Measurements from ENCODE around the gene KCNK13. TPM values are rescaled to one million over a fixed set of nuclear protein-coding genes. Genes with fewer than 3 reads are reported as not detected.

The KCNK13 gene
- total and polyA plus RNA-seq, 2 of the 13 experiments (the other 11 are each of a cell fraction or from before 2014, with no cell fraction given): 0.08 to 0.29 TPM

DNA sequence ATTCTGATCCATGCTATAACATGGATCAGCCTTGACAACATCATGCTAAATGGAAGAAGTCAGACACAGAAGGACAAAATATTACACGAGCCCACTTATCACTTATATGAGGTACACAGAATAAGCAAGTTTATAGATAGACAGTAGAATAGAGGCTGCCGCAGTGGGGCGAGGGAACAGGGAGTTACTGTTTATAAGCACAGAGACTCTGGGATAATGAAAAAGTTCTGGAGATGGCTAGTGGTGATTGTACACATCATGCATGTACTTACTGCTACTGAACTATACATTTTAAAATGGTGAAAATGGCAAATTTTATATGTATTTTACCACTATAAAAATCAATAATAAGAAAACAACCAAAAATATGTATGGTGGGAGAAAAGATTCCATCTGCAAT is 99.3 kb downstream of the KCNK13 start:
- TF ChIP-seq, protein P1, sequence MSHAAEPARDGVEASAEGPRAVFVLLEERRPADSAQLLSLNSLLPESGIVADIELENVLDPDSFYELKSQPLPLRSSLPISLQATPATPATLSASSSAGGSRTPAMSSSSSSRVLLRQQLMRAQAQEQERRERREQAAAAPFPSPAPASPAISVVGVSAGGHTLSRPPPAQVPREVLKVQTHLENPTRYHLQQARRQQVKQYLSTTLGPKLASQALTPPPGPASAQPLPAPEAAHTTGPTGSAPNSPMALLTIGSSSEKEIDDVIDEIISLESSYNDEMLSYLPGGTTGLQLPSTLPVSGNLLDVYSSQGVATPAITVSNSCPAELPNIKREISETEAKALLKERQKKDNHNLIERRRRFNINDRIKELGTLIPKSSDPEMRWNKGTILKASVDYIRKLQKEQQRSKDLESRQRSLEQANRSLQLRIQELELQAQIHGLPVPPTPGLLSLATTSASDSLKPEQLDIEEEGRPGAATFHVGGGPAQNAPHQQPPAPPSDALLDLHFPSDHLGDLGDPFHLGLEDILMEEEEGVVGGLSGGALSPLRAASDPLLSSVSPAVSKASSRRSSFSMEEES (CRISPR knock-in tag; IDR thresholded peaks at IDR 0.05): no peak
- no peak for TF ChIP-seq MLLT10 (CRISPR knock-in tag; IDR thresholded peaks at IDR 0.05)
- TF ChIP-seq, protein P2, sequence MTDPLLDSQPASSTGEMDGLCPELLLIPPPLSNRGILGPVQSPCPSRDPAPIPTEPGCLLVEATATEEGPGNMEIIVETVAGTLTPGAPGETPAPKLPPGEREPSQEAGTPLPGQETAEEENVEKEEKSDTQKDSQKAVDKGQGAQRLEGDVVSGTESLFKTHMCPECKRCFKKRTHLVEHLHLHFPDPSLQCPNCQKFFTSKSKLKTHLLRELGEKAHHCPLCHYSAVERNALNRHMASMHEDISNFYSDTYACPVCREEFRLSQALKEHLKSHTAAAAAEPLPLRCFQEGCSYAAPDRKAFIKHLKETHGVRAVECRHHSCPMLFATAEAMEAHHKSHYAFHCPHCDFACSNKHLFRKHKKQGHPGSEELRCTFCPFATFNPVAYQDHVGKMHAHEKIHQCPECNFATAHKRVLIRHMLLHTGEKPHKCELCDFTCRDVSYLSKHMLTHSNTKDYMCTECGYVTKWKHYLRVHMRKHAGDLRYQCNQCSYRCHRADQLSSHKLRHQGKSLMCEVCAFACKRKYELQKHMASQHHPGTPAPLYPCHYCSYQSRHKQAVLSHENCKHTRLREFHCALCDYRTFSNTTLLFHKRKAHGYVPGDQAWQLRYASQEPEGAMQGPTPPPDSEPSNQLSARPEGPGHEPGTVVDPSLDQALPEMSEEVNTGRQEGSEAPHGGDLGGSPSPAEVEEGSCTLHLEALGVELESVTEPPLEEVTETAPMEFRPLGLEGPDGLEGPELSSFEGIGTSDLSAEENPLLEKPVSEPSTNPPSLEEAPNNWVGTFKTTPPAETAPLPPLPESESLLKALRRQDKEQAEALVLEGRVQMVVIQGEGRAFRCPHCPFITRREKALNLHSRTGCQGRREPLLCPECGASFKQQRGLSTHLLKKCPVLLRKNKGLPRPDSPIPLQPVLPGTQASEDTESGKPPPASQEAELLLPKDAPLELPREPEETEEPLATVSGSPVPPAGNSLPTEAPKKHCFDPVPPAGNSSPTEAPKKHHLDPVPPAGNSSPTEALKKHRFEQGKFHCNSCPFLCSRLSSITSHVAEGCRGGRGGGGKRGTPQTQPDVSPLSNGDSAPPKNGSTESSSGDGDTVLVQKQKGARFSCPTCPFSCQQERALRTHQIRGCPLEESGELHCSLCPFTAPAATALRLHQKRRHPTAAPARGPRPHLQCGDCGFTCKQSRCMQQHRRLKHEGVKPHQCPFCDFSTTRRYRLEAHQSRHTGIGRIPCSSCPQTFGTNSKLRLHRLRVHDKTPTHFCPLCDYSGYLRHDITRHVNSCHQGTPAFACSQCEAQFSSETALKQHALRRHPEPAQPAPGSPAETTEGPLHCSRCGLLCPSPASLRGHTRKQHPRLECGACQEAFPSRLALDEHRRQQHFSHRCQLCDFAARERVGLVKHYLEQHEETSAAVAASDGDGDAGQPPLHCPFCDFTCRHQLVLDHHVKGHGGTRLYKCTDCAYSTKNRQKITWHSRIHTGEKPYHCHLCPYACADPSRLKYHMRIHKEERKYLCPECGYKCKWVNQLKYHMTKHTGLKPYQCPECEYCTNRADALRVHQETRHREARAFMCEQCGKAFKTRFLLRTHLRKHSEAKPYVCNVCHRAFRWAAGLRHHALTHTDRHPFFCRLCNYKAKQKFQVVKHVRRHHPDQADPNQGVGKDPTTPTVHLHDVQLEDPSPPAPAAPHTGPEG (CRISPR knock-in tag; IDR thresholded peaks at IDR 0.05): no peak
- no peak for TF ChIP-seq ATAD3A (CRISPR knock-in tag; IDR thresholded peaks at IDR 0.05)
- TF ChIP-seq, protein P3, sequence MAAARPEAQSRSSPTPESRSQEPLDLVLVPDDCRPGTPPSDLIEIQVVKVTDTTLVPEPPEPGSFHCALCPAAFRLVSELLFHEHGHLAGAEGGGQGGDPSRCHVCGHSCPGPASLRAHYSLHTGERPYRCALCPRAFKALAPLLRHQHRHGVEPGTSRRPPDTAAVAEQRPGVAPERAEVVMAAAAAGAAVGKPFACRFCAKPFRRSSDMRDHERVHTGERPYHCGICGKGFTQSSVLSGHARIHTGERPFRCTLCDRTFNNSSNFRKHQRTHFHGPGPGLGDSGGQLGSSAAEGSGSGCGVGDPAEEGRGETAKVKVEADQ (CRISPR knock-in tag; IDR thresholded peaks at IDR 0.05; ENCODE audit: borderline replicate concordance): no peak
- TF ChIP-seq, protein P4, sequence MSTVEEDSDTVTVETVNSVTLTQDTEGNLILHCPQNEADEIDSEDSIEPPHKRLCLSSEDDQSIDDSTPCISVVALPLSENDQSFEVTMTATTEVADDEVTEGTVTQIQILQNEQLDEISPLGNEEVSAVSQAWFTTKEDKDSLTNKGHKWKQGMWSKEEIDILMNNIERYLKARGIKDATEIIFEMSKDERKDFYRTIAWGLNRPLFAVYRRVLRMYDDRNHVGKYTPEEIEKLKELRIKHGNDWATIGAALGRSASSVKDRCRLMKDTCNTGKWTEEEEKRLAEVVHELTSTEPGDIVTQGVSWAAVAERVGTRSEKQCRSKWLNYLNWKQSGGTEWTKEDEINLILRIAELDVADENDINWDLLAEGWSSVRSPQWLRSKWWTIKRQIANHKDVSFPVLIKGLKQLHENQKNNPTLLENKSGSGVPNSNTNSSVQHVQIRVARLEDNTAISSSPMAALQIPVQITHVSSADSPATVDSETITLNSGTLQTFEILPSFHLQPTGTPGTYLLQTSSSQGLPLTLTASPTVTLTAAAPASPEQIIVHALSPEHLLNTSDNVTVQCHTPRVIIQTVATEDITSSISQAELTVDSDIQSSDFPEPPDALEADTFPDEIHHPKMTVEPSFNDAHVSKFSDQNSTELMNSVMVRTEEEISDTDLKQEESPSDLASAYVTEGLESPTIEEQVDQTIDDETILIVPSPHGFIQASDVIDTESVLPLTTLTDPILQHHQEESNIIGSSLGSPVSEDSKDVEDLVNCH (CRISPR knock-in tag; IDR thresholded peaks at IDR 0.05): no peak
- no peak for TF ChIP-seq REXO4 (CRISPR knock-in tag; IDR thresholded peaks at IDR 0.05; ENCODE audit: borderline replicate concordance)
- TF ChIP-seq NFKBIZ (CRISPR knock-in tag; IDR thresholded peaks at IDR 0.05): no peak
- TF ChIP-seq, protein P5, sequence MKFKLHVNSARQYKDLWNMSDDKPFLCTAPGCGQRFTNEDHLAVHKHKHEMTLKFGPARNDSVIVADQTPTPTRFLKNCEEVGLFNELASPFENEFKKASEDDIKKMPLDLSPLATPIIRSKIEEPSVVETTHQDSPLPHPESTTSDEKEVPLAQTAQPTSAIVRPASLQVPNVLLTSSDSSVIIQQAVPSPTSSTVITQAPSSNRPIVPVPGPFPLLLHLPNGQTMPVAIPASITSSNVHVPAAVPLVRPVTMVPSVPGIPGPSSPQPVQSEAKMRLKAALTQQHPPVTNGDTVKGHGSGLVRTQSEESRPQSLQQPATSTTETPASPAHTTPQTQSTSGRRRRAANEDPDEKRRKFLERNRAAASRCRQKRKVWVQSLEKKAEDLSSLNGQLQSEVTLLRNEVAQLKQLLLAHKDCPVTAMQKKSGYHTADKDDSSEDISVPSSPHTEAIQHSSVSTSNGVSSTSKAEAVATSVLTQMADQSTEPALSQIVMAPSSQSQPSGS (CRISPR knock-in tag; IDR thresholded peaks at IDR 0.05): no peak
- Histone ChIP-seq H2AFZ (ENCODE audit: low read length) (no peak overlapping the region), H3K9me3 (ENCODE audit: low read length) (no peaks in the 10 kb centered on the region), H3K4me1 (ENCODE audit: insufficient read depth, low read length) (peaks cover 10% of the 10 kb centered on the region; the same call in 1 of the 2 replicates), H3K4me2 (ENCODE audit: low read depth, low read length) (no peak overlapping the region), H3K27me3 (ENCODE audit: control insufficient read depth in 1 of 2, insufficient read depth in 2 of 2, low read length in 2 of 2) (peaks cover 1 to 4% of the 10 kb centered on the region in 2 experiments; a peak in 2 of 5 replicates), H3K27ac (ENCODE audit: extremely low read length, insufficient read depth, low read length) (no peak overlapping the region), H3K79me2 (ENCODE audit: insufficient read depth, low read length) (no peaks in the 10 kb centered on the region), H3K36me3 (replicated peaks in 1 of 2; ENCODE audit: control insufficient read depth in 1 of 2, insufficient read depth in 2 of 2, low read length in 2 of 2) (no peaks in the 10 kb centered on the region), H4K20me1 (ENCODE audit: insufficient read depth, low read length) (no peaks in the 10 kb centered on the region), H3K4me3 (replicated peaks in 1 of 3; ENCODE audit: insufficient read depth in 1 of 3, low read depth in 2 of 3, low read length in 3 of 3) (no peak overlapping the region), H3K9ac (ENCODE audit: insufficient read depth, low read depth, low read length) (no peak overlapping the region)
- no peak for ATAC-seq
- DNase-seq (ENCODE audit: low spot score): no peak
- intact Hi-C loops (cut with micrococcal nuclease; ENCODE audit: unreplicated experiment): no loop called here
- 54% methylated on average over 3 of the region's 3 CpGs for WGBS (ENCODE audit: low lambda C conversion rate)
- in situ Hi-C loops (cut with HindIII; ENCODE audit: extremely low pct_ligation_motif_present, low pct_unique_long_range_greater_than_20kb): no loop called here
- POLR2A ChIA-PET: no interaction called here
- CTCF ChIA-PET (ENCODE audit: low intra/inter-chr PET ratio, low total read pairs): no interaction called here
- BruUV-seq (replicated peaks): no TSS peak
- FAIRE-seq: no peak

Data from HepG2 (cell line).